Activated naive CD4-positive, alpha-beta T cell (primary cell): ENCODE results near the gene WNT1.

Experiments
- DNase-seq, 4 experiments: peaks; one replicate each; lab custom pipeline; 2025; lab: John Stamatoyannopoulos, UW

The WNT1 gene

GRCh38 chr12:48978291-48978740, at the start of gene WNT1:
Gene WNT1, plus strand, starts transcription at chr12:48978322. Its CDS starts 329 bp downstream, at chr12:48978651.
- no peak for DNase-seq

DNA sequence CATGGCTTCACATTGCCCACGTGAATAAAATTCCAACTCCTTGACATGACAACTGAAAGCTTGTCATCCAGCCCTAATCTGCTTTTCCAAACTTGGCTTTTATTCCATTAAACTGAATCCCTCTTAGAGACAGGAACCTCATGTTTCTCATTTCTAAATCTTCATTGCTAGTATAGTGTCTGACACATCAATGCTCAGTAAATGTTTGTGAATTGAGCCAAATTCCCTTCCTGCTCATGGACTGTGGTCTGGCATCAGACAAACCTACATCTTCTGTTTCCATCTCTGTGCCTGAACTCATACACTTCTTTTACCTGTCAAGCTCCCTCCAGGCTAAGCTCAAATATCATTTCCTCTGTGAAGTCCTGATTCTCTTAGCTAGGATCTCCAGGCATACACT, 48.6 kb upstream of the WNT1 start:
- DNase-seq = no peak

GRCh38 chr12:48930475-48930874, 47.6 kb upstream of the WNT1 start:
- no peak for DNase-seq

DNA sequence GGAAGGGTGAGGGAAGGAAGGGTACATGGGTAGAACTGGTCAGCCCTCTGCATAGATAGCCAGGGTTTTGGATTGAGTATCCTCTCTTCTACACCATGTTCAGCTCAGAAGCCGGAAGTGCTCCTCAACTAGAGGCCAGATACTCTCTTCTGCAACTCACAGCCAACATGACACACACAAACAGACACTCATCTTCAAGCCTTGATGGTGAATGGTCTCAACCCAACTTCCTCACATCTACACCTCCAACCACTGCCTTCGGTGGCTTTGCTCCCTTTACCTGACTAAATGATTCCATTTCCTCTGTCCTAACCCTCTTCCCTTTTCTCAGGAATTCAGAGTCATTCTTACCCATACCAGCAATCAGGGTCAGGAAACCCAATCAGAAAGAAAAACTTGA, 45.2 kb upstream of the WNT1 start:
- DNase-seq = no peak

DNA sequence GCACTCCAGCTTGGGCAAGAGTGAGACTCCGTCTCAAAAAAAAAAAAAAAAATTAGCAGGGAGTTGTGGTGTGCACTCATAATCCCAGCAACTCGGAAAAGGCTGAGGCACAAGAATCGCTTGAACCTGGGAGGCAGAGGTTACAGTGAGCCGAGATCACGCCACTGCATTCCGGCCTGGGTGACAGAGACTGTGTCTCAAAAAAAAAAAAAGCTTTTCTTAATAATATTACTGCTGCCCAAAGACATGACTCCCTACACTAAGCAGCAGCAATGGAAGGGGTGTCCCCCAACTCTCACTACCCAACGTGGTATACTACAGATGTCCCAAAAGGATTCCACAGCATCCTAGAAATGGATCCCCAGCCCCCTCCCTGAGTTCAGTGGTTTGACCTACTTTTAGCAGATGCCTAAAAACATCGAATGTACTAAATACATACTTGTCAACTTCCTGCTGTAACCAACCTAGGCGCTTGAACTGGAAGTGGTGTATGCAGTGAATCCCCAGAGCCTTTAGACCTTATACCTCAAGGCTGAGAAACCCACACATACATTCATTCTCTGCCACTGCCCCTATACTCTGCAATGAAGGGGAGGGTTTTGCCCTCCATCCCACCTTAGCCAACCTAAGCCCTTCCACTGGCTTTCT, 44.3 kb upstream of the WNT1 start:
- DNase-seq = no peak

- DNase-seq = no peak
These were observed 43.8 kb upstream of the WNT1 start for GRCh38 chr12:48934312-48934706.

GRCh38 chr12:48936379-48936979, 41.6 kb upstream of the WNT1 start:
- DNase-seq = peak; percentile 64 to 83 (median 74)

GRCh38 chr12:48937170-48937569, 41.0 kb upstream of the WNT1 start:
- no peak for DNase-seq

DNA sequence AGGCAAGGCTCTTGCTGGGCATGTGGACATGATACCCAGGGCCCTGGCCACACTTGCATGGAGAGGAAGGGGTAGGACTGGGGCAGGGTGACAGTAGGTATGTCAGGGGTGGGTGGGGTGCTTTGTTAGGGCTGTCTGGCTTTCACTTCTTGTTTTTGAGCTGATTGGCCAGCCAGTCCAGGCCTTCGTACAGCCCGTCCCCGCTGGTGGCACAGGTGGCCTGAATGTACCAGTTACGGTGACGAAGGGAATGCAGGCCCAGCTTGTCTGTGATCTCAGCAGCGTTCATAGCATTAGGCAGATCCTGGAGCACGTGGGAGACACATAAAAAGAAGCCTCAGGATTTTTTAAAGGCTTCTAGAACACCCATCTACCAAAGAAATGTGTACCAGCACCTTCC, 39.3 kb upstream of the WNT1 start:
- DNase-seq = no peak

GRCh38 chr12:48940181-48940580, 37.9 kb upstream of the WNT1 start:
- no peak for DNase-seq

GRCh38 chr12:48943221-48943620, 34.9 kb upstream of the WNT1 start:
- no peak for DNase-seq

DNA sequence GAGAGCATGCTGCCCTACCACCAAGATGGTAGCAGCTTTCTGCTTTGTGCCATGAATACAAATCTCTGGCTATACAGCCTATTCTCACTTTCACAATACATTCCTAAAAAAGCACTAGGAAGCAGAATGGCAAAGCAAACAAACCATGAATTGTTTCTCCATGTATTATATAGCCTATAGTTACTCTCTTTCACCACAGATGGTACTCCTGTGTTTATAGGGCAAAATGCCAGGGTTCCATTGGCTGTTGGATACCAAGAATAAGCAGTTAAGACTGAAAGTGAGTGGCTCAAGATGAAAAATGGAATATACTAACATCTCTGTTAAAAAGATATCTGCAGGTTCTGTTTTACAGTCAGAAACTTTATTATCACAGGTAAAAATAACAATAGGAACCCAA, 31.9 kb upstream of the WNT1 start:
- no peak for DNase-seq

- no peak for DNase-seq
These were observed 31.2 kb upstream of the WNT1 start for GRCh38 chr12:48946943-48947342.

DNA sequence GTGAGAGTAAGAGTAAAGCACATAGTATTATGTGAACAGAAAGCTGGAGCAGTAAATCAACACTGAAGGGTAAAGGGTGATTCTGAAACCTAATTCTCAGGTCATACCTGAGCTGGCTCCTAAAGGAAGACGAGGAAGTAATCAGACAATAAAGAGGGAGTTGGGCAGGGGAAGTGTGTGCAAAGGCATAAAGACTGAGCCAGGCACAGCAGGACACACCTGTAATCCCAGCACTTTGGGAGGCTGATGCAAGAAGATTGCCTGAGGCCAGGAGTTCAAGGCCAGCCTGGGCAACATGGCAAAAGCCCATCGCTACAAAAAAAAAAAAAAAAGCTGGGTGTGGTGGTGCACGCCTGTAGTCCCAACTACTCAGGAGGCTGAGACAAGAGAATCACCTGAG, 30.4 kb upstream of the WNT1 start:
- no peak for DNase-seq

- no peak for DNase-seq
These were observed 25.4 kb upstream of the WNT1 start for GRCh38 chr12:48952691-48953090.

DNA sequence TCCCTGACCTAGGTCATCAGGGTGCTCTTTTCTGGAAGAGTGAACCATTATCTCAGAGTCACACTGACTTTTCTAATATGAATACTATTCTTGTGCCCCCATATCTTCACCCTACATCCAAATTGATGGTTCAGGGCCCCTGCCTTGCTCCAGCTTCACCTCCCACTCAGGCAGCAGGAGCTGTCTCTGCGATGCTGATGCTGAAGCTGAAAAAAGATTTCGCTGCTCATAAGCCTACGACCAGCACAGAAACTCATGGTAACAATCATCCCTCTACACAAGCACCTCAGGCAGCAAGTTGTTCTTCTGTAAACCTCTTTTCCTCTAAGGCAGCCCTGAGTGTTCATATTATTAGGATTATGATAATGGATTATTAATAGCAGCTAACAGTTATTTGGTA, 24.1 kb upstream of the WNT1 start:
- DNase-seq = no peak

GRCh38 chr12:48954841-48955501, 23.2 kb upstream of the WNT1 start:
- no peak for DNase-seq

DNA sequence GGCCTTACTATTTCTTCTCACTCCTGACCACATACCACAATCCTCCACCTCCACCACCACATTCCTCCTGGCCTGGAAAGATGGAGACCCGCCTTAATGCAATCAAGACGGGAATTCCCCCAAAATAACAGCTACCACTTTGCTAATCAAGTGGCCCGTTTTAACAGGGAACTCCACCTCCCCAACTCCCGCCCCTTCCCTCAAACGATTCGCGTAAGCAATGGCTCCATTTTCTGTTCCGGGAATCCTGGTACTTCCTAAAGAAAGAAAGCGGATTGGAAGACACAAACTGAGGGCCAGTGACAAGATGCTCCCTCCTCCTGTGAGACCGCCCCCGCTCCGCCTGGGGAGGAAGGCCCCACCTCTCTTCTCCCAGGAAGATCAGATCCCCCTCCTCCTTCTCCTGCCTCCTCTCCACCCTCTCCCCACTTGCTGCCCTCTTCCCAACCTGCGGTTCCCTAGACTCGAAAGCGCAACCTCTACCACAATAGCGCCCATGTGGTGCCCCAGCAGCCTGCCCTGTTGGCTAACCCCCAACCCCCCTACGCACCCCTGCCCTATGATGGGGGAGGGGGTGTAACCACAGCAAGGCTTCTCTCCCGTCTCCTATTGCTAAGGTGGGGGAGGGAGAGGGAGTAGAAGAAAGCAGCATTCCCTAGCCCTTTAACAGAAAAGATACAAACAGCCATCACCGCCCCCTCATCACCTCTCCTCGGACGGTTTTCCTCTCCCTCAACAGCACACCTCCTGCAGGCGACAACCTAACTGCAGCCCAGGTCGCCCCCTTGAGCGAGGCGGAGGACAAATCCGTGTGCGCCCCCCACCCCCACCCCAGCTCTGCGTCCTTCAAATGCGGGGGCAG, 21.6 kb upstream of the WNT1 start:
- no peak for DNase-seq

DNA sequence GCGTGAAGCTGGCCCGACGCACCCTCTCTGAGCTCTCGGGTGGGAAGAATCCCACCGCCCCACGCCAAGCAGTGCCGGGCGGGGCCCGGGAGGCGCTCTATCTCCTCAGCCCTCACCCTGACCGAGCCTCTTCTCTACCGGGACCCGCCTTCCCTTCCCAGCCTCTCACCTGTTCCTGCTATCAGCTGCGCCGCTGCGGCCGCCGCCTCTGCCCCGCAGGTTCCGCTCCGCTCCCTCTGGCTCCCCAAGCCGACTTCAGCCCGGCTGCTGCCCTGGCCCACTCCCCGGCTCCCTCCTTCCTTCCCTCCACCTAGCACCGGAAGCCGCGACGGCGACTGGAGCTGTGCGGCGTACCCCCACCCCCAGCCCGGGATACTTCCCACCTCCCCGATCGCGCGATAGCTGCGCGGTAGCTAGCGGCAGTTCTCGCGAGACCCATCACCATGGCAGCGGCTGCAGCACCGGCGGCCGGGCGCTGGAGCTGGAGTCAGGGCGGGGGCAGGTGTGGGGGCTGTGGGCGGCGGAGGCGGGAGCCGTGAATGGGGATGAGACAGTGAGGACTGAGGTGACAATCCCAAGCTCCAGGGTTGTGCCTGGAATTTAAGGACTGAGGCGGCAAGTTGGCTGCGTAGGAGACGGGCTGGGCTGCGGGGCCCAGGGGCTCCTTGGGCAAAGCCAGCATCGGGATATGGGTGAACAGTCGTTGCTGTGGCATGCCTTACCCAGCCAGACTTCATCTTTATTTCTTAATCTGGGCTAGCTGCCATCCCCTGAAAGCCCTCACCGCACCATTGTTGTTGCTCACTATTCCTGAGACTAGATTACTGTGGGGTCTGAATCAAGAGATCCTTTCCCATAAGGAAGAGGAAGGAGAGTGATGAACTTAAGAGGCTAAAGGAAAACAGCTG, 20.7 kb upstream of the WNT1 start, which contains the start of gene ARF3:
TSS of gene ARF3 (minus strand) at position 347 of the 908 bp plus-strand sequence. CDS start 16,392 bp downstream, outside the sequence.
- peak; percentile 47 to 88 (median 76) for DNase-seq

DNA sequence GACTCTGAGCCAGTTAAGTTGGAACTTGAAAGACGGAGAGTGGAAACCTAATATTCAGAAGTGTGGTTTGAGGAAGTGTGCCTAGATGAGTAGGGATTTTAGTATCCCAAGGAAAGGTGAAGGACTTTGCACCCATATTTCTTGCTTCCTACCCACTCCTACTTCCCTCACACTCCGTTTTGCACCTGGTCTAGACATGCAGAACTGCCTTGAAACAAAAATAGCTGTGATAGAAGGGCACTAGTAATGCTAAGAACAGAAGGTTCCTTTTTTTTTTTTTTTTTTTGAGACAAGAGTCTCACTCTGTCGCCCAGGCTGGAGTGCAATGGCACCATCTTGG, 20.1 kb upstream of the WNT1 start:
- DNase-seq = no peak

- no peak for DNase-seq
These were observed 17.3 kb upstream of the WNT1 start for GRCh38 chr12:48960834-48961233.
